SK-N-SH treated with all-trans-retinoic acid at 6 μM for 48 hours (cell line): Measurements from ENCODE around the gene HOGA1.

ENCODE experiments used
- ATAC-seq: fragments of 200-7000 bp; cut with Tn5 transposase; 3 replicates; pipeline ENCODE4 v1.9.1; 2020; ENCODE audit warnings: mild to moderate bottlenecking, moderate library complexity
- ARNTL ChIP-seq: fragments of 450-650 bp; formaldehyde crosslinking; IDR thresholded peaks from 2 replicates; pipeline ENCODE4 v1.5.0; 2020; ENCODE audit warnings: low read depth, mild to moderate bottlenecking, moderate library complexity, borderline replicate concordance
- BACH2 ChIP-seq: fragments of 250-450 bp; sonication (Bioruptor Pico); IDR thresholded peaks from 2 replicates; pipeline ENCODE4 v1.9.0; 2021; ENCODE audit warnings: mild to moderate bottlenecking, borderline replicate concordance
- ESRRG ChIP-seq: fragments of 250-450 bp; sonication (Bioruptor Pico); IDR thresholded peaks from 2 replicates; pipeline ENCODE4 v1.6.1; 2021; ENCODE audit warnings: mild to moderate bottlenecking
- GLIS3 ChIP-seq: fragments of 250-450 bp; sonication (Bioruptor Pico); IDR thresholded peaks from 2 replicates; pipeline ENCODE4 v1.5.0; 2020; ENCODE audit warnings: mild to moderate bottlenecking, moderate library complexity
- ISL1 ChIP-seq: fragments of 250-450 bp; sonication (Bioruptor Pico); IDR thresholded peaks from 2 replicates; pipeline ENCODE4 v2.1.2; 2022; ENCODE audit warnings: mild to moderate bottlenecking, moderate library complexity
- OSR1 ChIP-seq: fragments of 250-450 bp; sonication (Bioruptor Pico); IDR thresholded peaks from 2 replicates; pipeline ENCODE4 v1.8.0; 2022; ENCODE audit warnings: moderate library complexity, mild to moderate bottlenecking, inconsistent platforms
- PPARA ChIP-seq: fragments of 250-450 bp; sonication (Bioruptor Pico); IDR thresholded peaks from 2 replicates; pipeline ENCODE4 v1.5.0; 2020; ENCODE audit warnings: mild to moderate bottlenecking, borderline replicate concordance
- RARB ChIP-seq: fragments of 250-450 bp; sonication (Bioruptor Pico); IDR thresholded peaks from 2 replicates; pipeline ENCODE4 v1.8.0; 2021; ENCODE audit warnings: mild to moderate bottlenecking, moderate library complexity
- SNAI2 ChIP-seq: fragments of 250-450 bp; sonication (Bioruptor Pico); IDR thresholded peaks from 2 replicates; pipeline ENCODE4 v1.5.0; 2020; ENCODE audit warnings: mild to moderate bottlenecking, moderate library complexity
- TCF4 ChIP-seq: fragments of 250-450 bp; sonication (Bioruptor Pico); IDR thresholded peaks from 2 replicates; pipeline ENCODE4 v1.8.0; 2021; ENCODE audit warnings: mild to moderate bottlenecking, moderate library complexity, borderline replicate concordance
- TOX ChIP-seq: fragments of 250-450 bp; sonication (Bioruptor Pico); IDR thresholded peaks from 2 replicates; pipeline ENCODE4 v1.8.0; 2021; ENCODE audit warnings: mild to moderate bottlenecking, moderate library complexity, borderline replicate concordance
- ZC3H10 ChIP-seq: fragments of 250-450 bp; sonication (Bioruptor Pico); IDR thresholded peaks from 2 replicates; pipeline ENCODE4 v1.5.1; 2021; ENCODE audit warnings: mild to moderate bottlenecking, moderate library complexity
- ZFP30 ChIP-seq: fragments of 450-650 bp; formaldehyde crosslinking; IDR thresholded peaks from 2 replicates; pipeline ENCODE4 v1.5.0; 2022; ENCODE audit warnings: mild to moderate bottlenecking, moderate library complexity
- ZNF565 ChIP-seq: fragments of 450-650 bp; formaldehyde crosslinking; conservative IDR thresholded peaks from 2 replicates; pipeline ENCODE4 v1.5.0; 2020; ENCODE audit warnings: low read depth, mild to moderate bottlenecking, moderate library complexity
- ZNF70 ChIP-seq: fragments of 450-650 bp; formaldehyde crosslinking; IDR thresholded peaks from 2 replicates; pipeline ENCODE4 v1.5.0; 2020; ENCODE audit warnings: mild to moderate bottlenecking, moderate library complexity
- ZNF8 ChIP-seq: fragments of 450-650 bp; formaldehyde crosslinking; IDR thresholded peaks from 2 replicates; pipeline ENCODE4 v1.5.0; 2020; ENCODE audit warnings: mild to moderate bottlenecking, moderate library complexity
- TF ChIP-seq, protein P1 (sequence below): fragments of 250-450 bp; sonication (Bioruptor Pico); IDR thresholded peaks from 2 replicates; pipeline ENCODE4 v1.8.0; 2020; ENCODE audit warnings: mild to moderate bottlenecking, moderate library complexity, borderline replicate concordance
- TF ChIP-seq, protein P2 (sequence below): fragments of 250-450 bp; sonication (Bioruptor Pico); IDR thresholded peaks from 2 replicates; pipeline ENCODE4 v1.5.0; 2020; ENCODE audit warnings: mild to moderate bottlenecking, moderate library complexity
- TF ChIP-seq, protein P3 (sequence below): fragments of 250-450 bp; sonication (Bioruptor Pico); IDR thresholded peaks from 2 replicates; pipeline ENCODE4 v1.8.0; 2021; ENCODE audit warnings: low read depth, mild to moderate bottlenecking, moderate library complexity, borderline replicate concordance
- TF ChIP-seq, protein P4 (sequence below): fragments of 250-450 bp; sonication (Bioruptor Pico); IDR thresholded peaks from 2 replicates; pipeline ENCODE4 v1.5.1; 2021; ENCODE audit warnings: mild to moderate bottlenecking, moderate library complexity
- TF ChIP-seq, protein P5 (sequence below): fragments of 250-450 bp; sonication (Bioruptor Pico); IDR thresholded peaks from 2 replicates; pipeline ENCODE4 v1.5.1; 2020; ENCODE audit warnings: low read depth, mild to moderate bottlenecking, moderate library complexity

Gene HOGA1

DNA sequence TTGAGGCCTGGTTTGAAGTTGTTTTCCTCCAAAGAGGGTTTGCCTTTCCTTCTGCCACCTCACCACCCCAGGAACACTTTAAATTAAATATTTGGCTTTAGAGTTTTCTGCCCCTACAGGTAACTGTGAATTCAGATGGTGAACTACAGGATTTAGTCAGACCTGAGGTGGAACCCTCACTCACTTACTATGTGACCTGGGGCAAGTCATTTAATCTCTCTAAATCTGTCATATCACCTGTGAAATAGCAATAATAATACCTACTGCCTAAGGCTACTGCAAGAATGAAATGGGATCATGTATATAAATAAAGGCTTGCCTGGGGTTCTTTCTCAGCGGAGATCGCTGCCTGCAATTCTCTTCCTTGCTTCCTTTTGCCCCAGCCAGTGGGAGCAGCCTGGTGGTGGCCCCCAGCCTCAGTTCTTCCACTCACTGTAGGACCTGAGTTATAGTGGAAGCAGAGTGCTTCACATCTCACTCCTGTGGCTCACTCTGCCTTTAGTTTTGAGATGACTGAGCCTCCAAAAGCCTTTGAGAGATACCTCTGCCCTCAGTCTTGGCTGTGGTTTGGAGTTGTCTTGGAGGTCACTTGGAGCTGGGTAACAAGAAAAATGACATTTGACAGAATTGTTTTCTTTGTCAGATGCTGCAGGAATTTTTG is 17.7 kb upstream of the HOGA1 start:
- TF ChIP-seq, protein P1, sequence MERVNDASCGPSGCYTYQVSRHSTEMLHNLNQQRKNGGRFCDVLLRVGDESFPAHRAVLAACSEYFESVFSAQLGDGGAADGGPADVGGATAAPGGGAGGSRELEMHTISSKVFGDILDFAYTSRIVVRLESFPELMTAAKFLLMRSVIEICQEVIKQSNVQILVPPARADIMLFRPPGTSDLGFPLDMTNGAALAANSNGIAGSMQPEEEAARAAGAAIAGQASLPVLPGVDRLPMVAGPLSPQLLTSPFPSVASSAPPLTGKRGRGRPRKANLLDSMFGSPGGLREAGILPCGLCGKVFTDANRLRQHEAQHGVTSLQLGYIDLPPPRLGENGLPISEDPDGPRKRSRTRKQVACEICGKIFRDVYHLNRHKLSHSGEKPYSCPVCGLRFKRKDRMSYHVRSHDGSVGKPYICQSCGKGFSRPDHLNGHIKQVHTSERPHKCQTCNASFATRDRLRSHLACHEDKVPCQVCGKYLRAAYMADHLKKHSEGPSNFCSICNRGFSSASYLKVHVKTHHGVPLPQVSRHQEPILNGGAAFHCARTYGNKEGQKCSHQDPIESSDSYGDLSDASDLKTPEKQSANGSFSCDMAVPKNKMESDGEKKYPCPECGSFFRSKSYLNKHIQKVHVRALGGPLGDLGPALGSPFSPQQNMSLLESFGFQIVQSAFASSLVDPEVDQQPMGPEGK (CRISPR knock-in tag) = no peak
- no peak for TF ChIP-seq GLIS3 (CRISPR knock-in tag)
- TF ChIP-seq, protein P2, sequence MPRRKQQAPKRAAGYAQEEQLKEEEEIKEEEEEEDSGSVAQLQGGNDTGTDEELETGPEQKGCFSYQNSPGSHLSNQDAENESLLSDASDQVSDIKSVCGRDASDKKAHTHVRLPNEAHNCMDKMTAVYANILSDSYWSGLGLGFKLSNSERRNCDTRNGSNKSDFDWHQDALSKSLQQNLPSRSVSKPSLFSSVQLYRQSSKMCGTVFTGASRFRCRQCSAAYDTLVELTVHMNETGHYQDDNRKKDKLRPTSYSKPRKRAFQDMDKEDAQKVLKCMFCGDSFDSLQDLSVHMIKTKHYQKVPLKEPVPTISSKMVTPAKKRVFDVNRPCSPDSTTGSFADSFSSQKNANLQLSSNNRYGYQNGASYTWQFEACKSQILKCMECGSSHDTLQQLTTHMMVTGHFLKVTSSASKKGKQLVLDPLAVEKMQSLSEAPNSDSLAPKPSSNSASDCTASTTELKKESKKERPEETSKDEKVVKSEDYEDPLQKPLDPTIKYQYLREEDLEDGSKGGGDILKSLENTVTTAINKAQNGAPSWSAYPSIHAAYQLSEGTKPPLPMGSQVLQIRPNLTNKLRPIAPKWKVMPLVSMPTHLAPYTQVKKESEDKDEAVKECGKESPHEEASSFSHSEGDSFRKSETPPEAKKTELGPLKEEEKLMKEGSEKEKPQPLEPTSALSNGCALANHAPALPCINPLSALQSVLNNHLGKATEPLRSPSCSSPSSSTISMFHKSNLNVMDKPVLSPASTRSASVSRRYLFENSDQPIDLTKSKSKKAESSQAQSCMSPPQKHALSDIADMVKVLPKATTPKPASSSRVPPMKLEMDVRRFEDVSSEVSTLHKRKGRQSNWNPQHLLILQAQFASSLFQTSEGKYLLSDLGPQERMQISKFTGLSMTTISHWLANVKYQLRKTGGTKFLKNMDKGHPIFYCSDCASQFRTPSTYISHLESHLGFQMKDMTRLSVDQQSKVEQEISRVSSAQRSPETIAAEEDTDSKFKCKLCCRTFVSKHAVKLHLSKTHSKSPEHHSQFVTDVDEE (CRISPR knock-in tag) = no peak
- TF ChIP-seq ZFP30 (CRISPR knock-in tag) = no peak
- no peak for TF ChIP-seq ZNF565 (CRISPR knock-in tag)
- TF ChIP-seq RARB = no peak
- no peak for TF ChIP-seq ZC3H10 (CRISPR knock-in tag)
- TF ChIP-seq ZNF70 = no peak
- no peak for TF ChIP-seq OSR1 (CRISPR knock-in tag)
- TF ChIP-seq PPARA (CRISPR knock-in tag) = no peak
- no peak for TF ChIP-seq TOX
- TF ChIP-seq TCF4 (CRISPR knock-in tag) = no peak
- no peak for TF ChIP-seq ARNTL (CRISPR knock-in tag)
- TF ChIP-seq, protein P3, sequence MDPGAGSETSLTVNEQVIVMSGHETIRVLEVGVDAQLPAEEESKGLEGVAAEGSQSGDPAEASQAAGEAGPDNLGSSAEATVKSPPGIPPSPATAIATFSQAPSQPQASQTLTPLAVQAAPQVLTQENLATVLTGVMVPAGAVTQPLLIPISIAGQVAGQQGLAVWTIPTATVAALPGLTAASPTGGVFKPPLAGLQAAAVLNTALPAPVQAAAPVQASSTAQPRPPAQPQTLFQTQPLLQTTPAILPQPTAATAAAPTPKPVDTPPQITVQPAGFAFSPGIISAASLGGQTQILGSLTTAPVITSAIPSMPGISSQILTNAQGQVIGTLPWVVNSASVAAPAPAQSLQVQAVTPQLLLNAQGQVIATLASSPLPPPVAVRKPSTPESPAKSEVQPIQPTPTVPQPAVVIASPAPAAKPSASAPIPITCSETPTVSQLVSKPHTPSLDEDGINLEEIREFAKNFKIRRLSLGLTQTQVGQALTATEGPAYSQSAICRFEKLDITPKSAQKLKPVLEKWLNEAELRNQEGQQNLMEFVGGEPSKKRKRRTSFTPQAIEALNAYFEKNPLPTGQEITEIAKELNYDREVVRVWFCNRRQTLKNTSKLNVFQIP (CRISPR knock-in tag) = no peak
- TF ChIP-seq ESRRG (CRISPR knock-in tag) = no peak
- TF ChIP-seq ISL1 (CRISPR knock-in tag) = no peak
- TF ChIP-seq, protein P4, sequence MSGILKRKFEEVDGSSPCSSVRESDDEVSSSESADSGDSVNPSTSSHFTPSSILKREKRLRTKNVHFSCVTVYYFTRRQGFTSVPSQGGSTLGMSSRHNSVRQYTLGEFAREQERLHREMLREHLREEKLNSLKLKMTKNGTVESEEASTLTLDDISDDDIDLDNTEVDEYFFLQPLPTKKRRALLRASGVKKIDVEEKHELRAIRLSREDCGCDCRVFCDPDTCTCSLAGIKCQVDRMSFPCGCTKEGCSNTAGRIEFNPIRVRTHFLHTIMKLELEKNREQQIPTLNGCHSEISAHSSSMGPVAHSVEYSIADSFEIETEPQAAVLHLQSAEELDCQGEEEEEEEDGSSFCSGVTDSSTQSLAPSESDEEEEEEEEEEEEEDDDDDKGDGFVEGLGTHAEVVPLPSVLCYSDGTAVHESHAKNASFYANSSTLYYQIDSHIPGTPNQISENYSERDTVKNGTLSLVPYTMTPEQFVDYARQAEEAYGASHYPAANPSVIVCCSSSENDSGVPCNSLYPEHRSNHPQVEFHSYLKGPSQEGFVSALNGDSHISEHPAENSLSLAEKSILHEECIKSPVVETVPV (CRISPR knock-in tag) = no peak
- TF ChIP-seq, protein P5, sequence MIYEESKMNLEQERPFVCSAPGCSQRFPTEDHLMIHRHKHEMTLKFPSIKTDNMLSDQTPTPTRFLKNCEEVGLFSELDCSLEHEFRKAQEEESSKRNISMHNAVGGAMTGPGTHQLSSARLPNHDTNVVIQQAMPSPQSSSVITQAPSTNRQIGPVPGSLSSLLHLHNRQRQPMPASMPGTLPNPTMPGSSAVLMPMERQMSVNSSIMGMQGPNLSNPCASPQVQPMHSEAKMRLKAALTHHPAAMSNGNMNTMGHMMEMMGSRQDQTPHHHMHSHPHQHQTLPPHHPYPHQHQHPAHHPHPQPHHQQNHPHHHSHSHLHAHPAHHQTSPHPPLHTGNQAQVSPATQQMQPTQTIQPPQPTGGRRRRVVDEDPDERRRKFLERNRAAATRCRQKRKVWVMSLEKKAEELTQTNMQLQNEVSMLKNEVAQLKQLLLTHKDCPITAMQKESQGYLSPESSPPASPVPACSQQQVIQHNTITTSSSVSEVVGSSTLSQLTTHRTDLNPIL (CRISPR knock-in tag) = no peak
- no peak for TF ChIP-seq BACH2 (CRISPR knock-in tag)
- no peak for TF ChIP-seq SNAI2 (CRISPR knock-in tag)
- no peak for ATAC-seq

DNA sequence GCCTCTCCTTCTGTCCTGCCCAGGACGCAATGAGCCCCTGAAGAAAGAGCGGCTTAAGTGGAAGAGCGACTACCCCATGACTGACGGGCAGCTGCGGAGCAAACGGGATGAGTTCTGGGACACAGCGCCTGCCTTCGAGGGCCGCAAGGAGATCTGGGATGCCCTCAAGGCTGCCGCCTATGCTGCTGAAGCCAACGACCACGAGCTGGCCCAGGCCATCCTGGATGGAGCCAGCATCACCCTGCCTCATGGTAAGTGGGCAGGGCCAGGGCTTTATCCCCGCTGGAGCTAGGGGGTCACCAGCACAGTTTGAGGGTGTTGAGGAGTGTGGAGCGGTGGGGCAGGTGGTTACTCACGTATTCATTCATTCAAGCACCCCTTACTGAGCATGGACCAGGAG is 16.3 kb upstream of the HOGA1 start:
- no peak for ATAC-seq
- TF ChIP-seq PPARA (CRISPR knock-in tag) = no peak
- no peak for TF ChIP-seq TOX
- TF ChIP-seq, protein P1 (CRISPR knock-in tag) = no peak
- TF ChIP-seq ZNF8 (CRISPR knock-in tag) = no peak
- TF ChIP-seq, protein P4 (CRISPR knock-in tag) = no peak
- TF ChIP-seq OSR1 (CRISPR knock-in tag) = no peak
- TF ChIP-seq, protein P5 (CRISPR knock-in tag) = no peak
- TF ChIP-seq, protein P3 (CRISPR knock-in tag) = no peak
- no peak for TF ChIP-seq ZC3H10 (CRISPR knock-in tag)
- no peak for TF ChIP-seq BACH2 (CRISPR knock-in tag)
- TF ChIP-seq TCF4 (CRISPR knock-in tag) = no peak
